ENCODE data around the gene CERCAM.

DNA sequence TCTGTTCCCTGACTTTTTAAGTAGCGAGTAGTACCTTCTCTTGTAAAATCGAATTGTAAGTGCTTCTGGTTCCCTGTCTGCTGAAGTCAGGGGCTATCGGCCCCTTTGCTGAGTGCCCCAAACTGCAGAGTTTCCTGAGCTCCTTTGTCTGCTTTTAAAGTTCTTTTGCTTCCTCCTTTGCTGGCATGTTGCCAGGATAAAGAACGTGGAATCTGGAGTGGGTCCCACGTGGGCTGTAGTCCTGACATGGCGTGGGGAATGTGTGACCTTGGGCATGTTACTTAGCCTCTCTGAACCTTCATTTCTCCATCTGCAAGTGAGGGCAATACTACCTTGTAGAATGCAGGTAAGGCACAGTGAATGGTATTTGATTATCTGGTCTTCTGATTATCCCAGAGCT is 21.5 kb downstream of the CERCAM start:
- TF ChIP-seq, protein P1, sequence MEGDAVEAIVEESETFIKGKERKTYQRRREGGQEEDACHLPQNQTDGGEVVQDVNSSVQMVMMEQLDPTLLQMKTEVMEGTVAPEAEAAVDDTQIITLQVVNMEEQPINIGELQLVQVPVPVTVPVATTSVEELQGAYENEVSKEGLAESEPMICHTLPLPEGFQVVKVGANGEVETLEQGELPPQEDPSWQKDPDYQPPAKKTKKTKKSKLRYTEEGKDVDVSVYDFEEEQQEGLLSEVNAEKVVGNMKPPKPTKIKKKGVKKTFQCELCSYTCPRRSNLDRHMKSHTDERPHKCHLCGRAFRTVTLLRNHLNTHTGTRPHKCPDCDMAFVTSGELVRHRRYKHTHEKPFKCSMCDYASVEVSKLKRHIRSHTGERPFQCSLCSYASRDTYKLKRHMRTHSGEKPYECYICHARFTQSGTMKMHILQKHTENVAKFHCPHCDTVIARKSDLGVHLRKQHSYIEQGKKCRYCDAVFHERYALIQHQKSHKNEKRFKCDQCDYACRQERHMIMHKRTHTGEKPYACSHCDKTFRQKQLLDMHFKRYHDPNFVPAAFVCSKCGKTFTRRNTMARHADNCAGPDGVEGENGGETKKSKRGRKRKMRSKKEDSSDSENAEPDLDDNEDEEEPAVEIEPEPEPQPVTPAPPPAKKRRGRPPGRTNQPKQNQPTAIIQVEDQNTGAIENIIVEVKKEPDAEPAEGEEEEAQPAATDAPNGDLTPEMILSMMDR (IDR thresholded peaks at IDR 0.05): no peak
- TF ChIP-seq POLR2A (IDR thresholded peaks at IDR 0.05) (no peak), EP300 (IDR thresholded peaks at IDR 0.05; ENCODE audit: low read depth) (no peak), POLR2AphosphoS5 (IDR thresholded peaks at IDR 0.05) (no peak)
